Epidermal melanocyte (primary cell): ENCODE measurements around the gene IFI16.
A peak's percentile ranks its signal among the peaks of the same experiment; 100 is the strongest.
"Not testable (repeated sequence)": the region's sequence is repeated elsewhere in the genome, so short reads cannot be mapped to it uniquely, and the experiment has no call there.

Source experiments
- DNase-seq: peaks from one replicate; pipeline ENCODE4 v3.0.0; 2011; ENCODE audit warnings: low spot score; ENCODE audit not compliant: insufficient read length

IFI16 gene

GRCh38 chr1:159007726-159008125 lies 2.0 kb upstream of the IFI16 start:
- DNase-seq, result no peak

- DNase-seq, result no peak
Measured at GRCh38 chr1:159008744-159009188, 941 bp upstream of the IFI16 start.

GRCh38 chr1:159009287-159009686 lies 420 bp upstream of the IFI16 start:
- DNase-seq, result no peak

- no peak for DNase-seq
Measured at GRCh38 chr1:159010391-159010790, 684 bp downstream of the IFI16 start.

GRCh38 chr1:159011001-159011400 lies 1.3 kb downstream of the IFI16 start:
- not testable (repeated sequence) for DNase-seq

- no peak for DNase-seq
Measured at GRCh38 chr1:159011751-159012150, 2.0 kb downstream of the IFI16 start.

- no peak for DNase-seq
Measured at GRCh38 chr1:159012495-159012894, 2.8 kb downstream of the IFI16 start.

- no peak for DNase-seq
Measured at GRCh38 chr1:159014003-159014571, 4.4 kb downstream of the IFI16 start.

GRCh38 chr1:159014851-159015250 lies 5.1 kb downstream of the IFI16 start:
- DNase-seq, result no peak

- peak; percentile 38 for DNase-seq
Measured at GRCh38 chr1:159015440-159015909, 5.8 kb downstream of the IFI16 start.

- DNase-seq, result no peak
Measured at GRCh38 chr1:159023723-159024122, 14.0 kb downstream of the IFI16 start.

- no peak for DNase-seq
Measured at GRCh38 chr1:159025043-159025442, 15.3 kb downstream of the IFI16 start.

GRCh38 chr1:159026841-159027240 lies 17.1 kb downstream of the IFI16 start:
- not testable (repeated sequence) for DNase-seq

GRCh38 chr1:159030311-159030710 lies 20.6 kb downstream of the IFI16 start:
- DNase-seq, result no peak

- DNase-seq, result no peak
Measured at GRCh38 chr1:159030877-159031447, 21.3 kb downstream of the IFI16 start.

GRCh38 chr1:159040206-159040605 lies 30.5 kb downstream of the IFI16 start:
- DNase-seq, result no peak

- no peak for DNase-seq
Measured at GRCh38 chr1:159040893-159041724, 31.4 kb downstream of the IFI16 start.

- not testable (repeated sequence) for DNase-seq
Measured at GRCh38 chr1:159046486-159046885, 36.8 kb downstream of the IFI16 start.

- no peak for DNase-seq
Measured at GRCh38 chr1:159051436-159051835, 41.7 kb downstream of the IFI16 start.

- no peak for DNase-seq
Measured at GRCh38 chr1:159054427-159054826, 44.7 kb downstream of the IFI16 start.

GRCh38 chr1:159055181-159055641 lies 45.5 kb downstream of the IFI16 start:
- DNase-seq, result no peak

GRCh38 chr1:159056069-159056698 lies 46.5 kb downstream of the IFI16 start:
- DNase-seq, result no peak
